H1 (cell line): ENCODE data around the gene ANKRD6. TPM values are rescaled to one million over a fixed set of nuclear protein-coding genes. Genes with fewer than 3 reads are reported as not detected.

Experiments
- polyA plus RNA-seq, 7 experiments: library from polyadenylated mRNA; depleted of rRNA in 3 of 7; stranded (reverse) in 5 of 7; unstranded in 2 of 7; fragments of >200 nt in 5 of 7; fragments of 200-250 nt in 2 of 7; gene quantifications; 1 replicate in 5 of 7; 2 replicates in 1 of 7; 4 replicates in 1 of 7; pipeline versions ENCODE4 v1.2.1 to v1.2.3, GENCODE V29; 2011 to 2013; ENCODE audit warnings: missing spikeins in 2 of 7, mixed read lengths in 2 of 7
- small RNA-seq: library from polyadenylated mRNA; stranded (forward); fragments of <200 nt; extraction: miRNeasy Mini kit (QIAGEN cat#:217004); gene quantifications from one replicate; pipeline ENCODE3, GENCODE V24; 2013; ENCODE audit not compliant: insufficient read depth
- total RNA-seq: library from RNA; stranded (reverse); fragmentation: NEBNext Ultra II Directional; extraction: Animal tissue kit (Norgen Biotek cat#: 25700); gene quantifications from 2 replicates; pipeline ENCODE4 v1.2.1, GENCODE V29; 2021

Gene ANKRD6
- total and polyA plus RNA-seq, 2 of the 8 experiments (the other 6 are each of a cell fraction or from before 2014, with no cell fraction given), result 5.9 to 12.8 TPM

Small RNAs within 50 kb of the gene (small RNA-seq; reads per million reads assigned to genes)
- not detected for gene RN7SL11P

Other genes with a start within 250 kb of the ANKRD6 start
- gene GABRR1, start 215.8 kb upstream of the ANKRD6 start, total RNA-seq, result 0.17 and 0.60 TPM in 2 replicates
- 0.52 and 0.63 TPM in 2 replicates for gene GABRR1, start 215.8 kb upstream of the ANKRD6 start, polyA plus RNA-seq (2011; rRNA removed)
- gene GABRR2, start 117.9 kb upstream of the ANKRD6 start, total RNA-seq, result not detected in 2 replicates
- 0.09 TPM in 1 of 2 replicates, not detected in the other for gene GABRR2, start 117.9 kb upstream of the ANKRD6 start, polyA plus RNA-seq (2011; rRNA removed)
- gene UBE2J1, start 80.4 kb upstream of the ANKRD6 start, total RNA-seq, result 13.4 and 15.2 TPM in 2 replicates
- gene UBE2J1, start 80.4 kb upstream of the ANKRD6 start, polyA plus RNA-seq (2011; rRNA removed), result 4.5 and 8.5 TPM in 2 replicates
- 29.7 and 30.8 TPM in 2 replicates for gene RRAGD, start 20.9 kb upstream of the ANKRD6 start, total RNA-seq
- 3.2 and 7.2 TPM in 2 replicates for gene RRAGD, start 20.9 kb upstream of the ANKRD6 start, polyA plus RNA-seq (2011; rRNA removed)
- 25.1 and 25.7 TPM in 2 replicates for gene LYRM2, start 205.6 kb downstream of the ANKRD6 start, total RNA-seq
- 2.6 and 7.3 TPM in 2 replicates for gene LYRM2, start 205.6 kb downstream of the ANKRD6 start, polyA plus RNA-seq (2011; rRNA removed)